ENCODE results near the gene ARL5C. TPM values are rescaled to one million over a fixed set of nuclear protein-coding genes. Genes with fewer than 3 reads are reported as not detected.

The ARL5C gene
- total RNA-seq, 2 experiments from 2014 or later, result 0.35 TPM; not detected in 1

DNA sequence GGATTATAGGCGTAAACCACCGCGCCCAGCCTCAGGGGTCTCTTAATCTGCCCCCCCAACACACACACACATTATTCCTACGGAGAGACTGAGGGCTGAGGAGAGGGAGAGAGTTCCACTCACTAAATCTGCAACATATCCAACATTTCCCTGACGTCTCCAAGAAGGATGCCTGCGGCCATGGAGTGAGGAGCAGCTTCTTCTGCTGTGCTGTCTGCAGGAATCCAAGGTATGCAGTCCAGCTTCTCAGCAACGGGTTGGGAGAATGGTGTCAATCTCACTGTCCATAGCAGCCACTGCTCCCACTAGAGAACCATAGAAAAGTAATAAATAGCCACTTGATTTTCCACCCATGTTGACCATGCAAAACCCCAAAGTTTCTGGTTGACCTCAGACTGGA is 9.5 kb downstream of the ARL5C start:
- ATAC-seq, result no peak
- Mint-ChIP-seq H3K4me3 (no peak overlapping the region), H3K36me3 (no peaks in the 10 kb centered on the region), H3K9me3 (ENCODE audit: low read depth) (no peaks in the 10 kb centered on the region), H3K27me3 (peaks cover 5% of the 10 kb centered on the region), H3K4me1 (peaks cover 23% of the 10 kb centered on the region), H3K27ac (no peak overlapping the region)
- CTCF ChIA-PET, result interaction anchor here (23.8 kb wide), 1 partner anchor 14 kb away, joined by 516 read pairs; the partner anchor contains the start of gene ARL5C
- DNase-seq, result no peak

GRCh38 chr17:39155654-39156053 is 10.3 kb downstream of the ARL5C start:
- no peak overlapping the region for H3K27ac Mint-ChIP-seq
- no peak overlapping the region for H3K4me3 Mint-ChIP-seq
- no peak for ATAC-seq
- peaks cover 10% of the 10 kb centered on the region for H3K27me3 Mint-ChIP-seq
- H3K36me3 Mint-ChIP-seq, result no peaks in the 10 kb centered on the region
- no peak for DNase-seq
- no peaks in the 10 kb centered on the region for H3K9me3 Mint-ChIP-seq (ENCODE audit: low read depth)
- CTCF ChIA-PET, result interaction anchor here (23.8 kb wide), 1 partner anchor 15 kb away, joined by 516 read pairs; the partner anchor contains the start of gene ARL5C
- peaks cover 26% of the 10 kb centered on the region for H3K4me1 Mint-ChIP-seq

DNA sequence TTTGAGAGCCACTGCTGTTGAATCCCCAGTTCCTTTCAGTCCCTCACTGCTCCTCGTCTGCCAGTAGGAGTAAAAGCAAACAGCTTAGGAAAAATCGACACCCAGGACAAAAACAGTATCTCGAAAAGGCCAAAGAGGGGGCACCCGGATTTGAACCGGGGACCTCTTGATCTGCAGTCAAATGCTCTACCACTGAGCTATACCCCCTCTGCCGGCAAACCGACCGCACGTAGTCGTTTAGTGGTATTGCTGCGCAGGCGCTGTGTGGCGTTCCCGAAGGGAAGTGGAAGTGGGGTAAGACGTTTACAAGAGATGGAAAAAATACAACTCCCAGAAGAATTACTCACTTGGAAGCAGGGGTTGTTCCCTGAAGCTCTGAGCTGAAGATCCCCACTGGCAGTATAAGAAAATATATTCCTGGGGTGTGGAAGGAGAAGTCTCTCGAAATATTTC is 12.3 kb downstream of the ARL5C start:
- no peaks in the 10 kb centered on the region for H3K36me3 Mint-ChIP-seq
- CTCF ChIA-PET, result interaction anchor here (0.8 to 23.8 kb wide), 48 partner anchors 9 to 595 kb away, joined by 3 to 516 read pairs (median 5); partner anchors contain the start of genes ARL5C, FBXO47, LASP1 and PSMB3
- ATAC-seq (peak; percentile 58), DNase-seq (peak; percentile 95)
- peaks cover 30% of the 10 kb centered on the region for H3K4me1 Mint-ChIP-seq
- no peaks in the 10 kb centered on the region for H3K9me3 Mint-ChIP-seq (ENCODE audit: low read depth)
- H3K27ac Mint-ChIP-seq, result peak overlapping the region; percentile 87
- peak overlapping the region; percentile 82 for H3K4me3 Mint-ChIP-seq
- peaks cover 25% of the 10 kb centered on the region for H3K27me3 Mint-ChIP-seq

- DNase-seq (peak; percentile 56), ATAC-seq (no peak)
- H3K27ac Mint-ChIP-seq, result peak overlapping the region; percentile 87
- peaks cover 25% of the 10 kb centered on the region for H3K27me3 Mint-ChIP-seq
- CTCF ChIA-PET, result interaction anchor here (0.6 to 23.8 kb wide), 60 partner anchors 8 to 594 kb away, joined by 3 to 516 read pairs (median 5); partner anchors contain the start of genes ARL5C, FBXO47, LASP1 and LASP1NB
- peak overlapping the region; percentile 82 for H3K4me3 Mint-ChIP-seq
- H3K4me1 Mint-ChIP-seq, result peaks cover 30% of the 10 kb centered on the region
- H3K36me3 Mint-ChIP-seq, result no peaks in the 10 kb centered on the region
- no peaks in the 10 kb centered on the region for H3K9me3 Mint-ChIP-seq (ENCODE audit: low read depth)
Observed at GRCh38 chr17:39151943-39152818, 13.8 kb downstream of the ARL5C start.

GRCh38 chr17:39151150-39151942 is 14.6 kb downstream of the ARL5C start, which contains the start of gene PLXDC1:
TSS of gene PLXDC1 (minus strand) at chr17:39151637. CDS start at chr17:39151437, 200 bp downstream.
- peak within 1 kb of the TSS; percentile 87 for H3K27ac Mint-ChIP-seq
- H3K36me3 Mint-ChIP-seq, result no peaks in the 10 kb centered on the region
- peak within 1 kb of the TSS; percentile 82 for H3K4me3 Mint-ChIP-seq
- DNase-seq (no peak), ATAC-seq (no peak)
- peaks cover 25% of the 10 kb centered on the region for H3K27me3 Mint-ChIP-seq
- CTCF ChIA-PET, result interaction anchor here (1.0 to 23.8 kb wide), 17 partner anchors 20 to 282 kb away, joined by 3 to 516 read pairs (median 6); partner anchors contain the start of genes ARL5C, LASP1 and LASP1NB
- peaks cover 28% of the 10 kb centered on the region for H3K4me1 Mint-ChIP-seq
- no peaks in the 10 kb centered on the region for H3K9me3 Mint-ChIP-seq (ENCODE audit: low read depth)

DNA sequence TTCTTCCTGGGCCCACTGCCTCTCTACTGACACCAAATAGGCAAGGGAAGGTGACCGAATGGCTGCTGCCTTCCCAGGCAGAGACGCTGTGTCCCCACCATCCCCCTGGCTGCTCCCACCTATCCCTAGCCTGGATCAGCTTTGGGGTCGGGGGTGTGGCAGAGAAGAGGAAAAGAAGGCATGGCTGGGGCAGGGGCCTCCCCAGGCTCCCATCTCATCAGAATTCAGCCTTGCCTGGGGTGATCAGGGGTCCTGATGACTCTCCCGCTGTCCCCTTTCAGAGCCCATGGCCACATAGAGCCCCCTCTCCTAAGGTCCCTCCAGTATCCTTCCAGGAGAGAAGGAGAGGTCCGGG is 15.2 kb downstream of the ARL5C start:
- CTCF ChIA-PET, result interaction anchor here (1.0 to 23.8 kb wide), 6 partner anchors 20 to 168 kb away, joined by 4 to 516 read pairs (median 38); partner anchors contain the start of gene ARL5C
- H3K27me3 Mint-ChIP-seq, result peaks cover 25% of the 10 kb centered on the region
- DNase-seq (no peak), ATAC-seq (no peak)
- no peaks in the 10 kb centered on the region for H3K36me3 Mint-ChIP-seq
- H3K4me3 Mint-ChIP-seq, result peak overlapping the region; percentile 47
- peaks cover 28% of the 10 kb centered on the region for H3K4me1 Mint-ChIP-seq
- H3K27ac Mint-ChIP-seq, result no peak overlapping the region
- H3K9me3 Mint-ChIP-seq (ENCODE audit: low read depth), result no peaks in the 10 kb centered on the region

GRCh38 chr17:39150104-39150634 is 15.8 kb downstream of the ARL5C start:
- no peak overlapping the region for H3K4me3 Mint-ChIP-seq
- no peaks in the 10 kb centered on the region for H3K9me3 Mint-ChIP-seq (ENCODE audit: low read depth)
- H3K27ac Mint-ChIP-seq, result no peak overlapping the region
- peaks cover 25% of the 10 kb centered on the region for H3K27me3 Mint-ChIP-seq
- peaks cover 28% of the 10 kb centered on the region for H3K4me1 Mint-ChIP-seq
- DNase-seq (no peak), ATAC-seq (no peak)
- H3K36me3 Mint-ChIP-seq, result no peaks in the 10 kb centered on the region
- CTCF ChIA-PET, result interaction anchor here (4.6 to 23.8 kb wide), 3 partner anchors 21 to 167 kb away, joined by 49 to 516 read pairs (median 194); partner anchors contain the start of gene ARL5C

GRCh38 chr17:39147221-39148185 is 18.5 kb downstream of the ARL5C start:
- Mint-ChIP-seq H3K4me3 (no peak overlapping the region), H3K9me3 (ENCODE audit: low read depth) (no peaks in the 10 kb centered on the region), H3K27me3 (peaks cover 24% of the 10 kb centered on the region), H3K27ac (no peak overlapping the region), H3K4me1 (peaks cover 15% of the 10 kb centered on the region), H3K36me3 (no peaks in the 10 kb centered on the region)
- ATAC-seq (no peak), DNase-seq (no peak)
- CTCF ChIA-PET, result interaction anchor here (3.8 to 23.8 kb wide), 2 partner anchors 23 to 165 kb away, joined by 25 to 516 read pairs; partner anchors contain the start of gene ARL5C

GRCh38 chr17:39146273-39146672 is 19.7 kb downstream of the ARL5C start:
- CTCF ChIA-PET, result interaction anchor here (3.8 to 23.8 kb wide), 2 partner anchors 25 to 163 kb away, joined by 25 to 516 read pairs; partner anchors contain the start of gene ARL5C
- H3K36me3 Mint-ChIP-seq, result no peaks in the 10 kb centered on the region
- H3K4me1 Mint-ChIP-seq, result peaks cover 6% of the 10 kb centered on the region
- DNase-seq (no peak), ATAC-seq (no peak)
- no peaks in the 10 kb centered on the region for H3K9me3 Mint-ChIP-seq (ENCODE audit: low read depth)
- H3K4me3 Mint-ChIP-seq, result no peak overlapping the region
- H3K27me3 Mint-ChIP-seq, result peaks cover 20% of the 10 kb centered on the region
- no peak overlapping the region for H3K27ac Mint-ChIP-seq

DNA sequence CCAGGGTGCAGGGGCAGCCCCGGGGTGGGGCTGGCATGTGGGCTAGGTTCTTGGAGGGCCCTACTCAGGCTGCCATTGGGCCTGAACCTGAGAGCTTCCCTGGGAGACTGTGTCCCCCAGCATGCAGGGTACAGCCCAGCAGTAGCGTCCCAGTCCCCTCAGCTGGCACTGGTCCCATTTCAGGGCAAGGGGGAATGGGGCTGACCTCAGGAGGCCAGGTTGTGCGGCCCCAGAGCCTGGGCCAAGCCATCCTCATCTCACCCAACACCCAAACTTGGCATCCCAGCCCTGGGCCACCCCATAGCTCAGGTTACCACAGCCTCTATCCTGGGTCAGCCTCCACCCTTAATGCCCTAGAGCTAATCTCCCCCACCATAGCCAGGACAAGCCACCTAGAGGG is 20.8 kb downstream of the ARL5C start:
- ATAC-seq, result no peak
- Mint-ChIP-seq H3K27me3 (peaks cover 10% of the 10 kb centered on the region), H3K27ac (no peak overlapping the region)

GRCh38 chr17:39144416-39144840 is 21.5 kb downstream of the ARL5C start:
- H3K27ac Mint-ChIP-seq, result no peak overlapping the region
- no peaks in the 10 kb centered on the region for H3K4me1 Mint-ChIP-seq
- DNase-seq (no peak), ATAC-seq (no peak)
- CTCF ChIA-PET, result interaction anchor here (0.7 to 1.6 kb wide), 4 partner anchors 9 to 91 kb away, joined by 3 to 11 read pairs (median 4); no protein-coding TSS in a partner anchor
- no peak overlapping the region for H3K4me3 Mint-ChIP-seq
- H3K9me3 Mint-ChIP-seq (ENCODE audit: low read depth), result no peaks in the 10 kb centered on the region
- H3K27me3 Mint-ChIP-seq, result peaks cover 3% of the 10 kb centered on the region
- no peaks in the 10 kb centered on the region for H3K36me3 Mint-ChIP-seq

More for the DNA sequence above, 20.8 kb downstream of the ARL5C start:
- DNase-seq, result no peak
- Mint-ChIP-seq H3K4me1 (peaks cover under 1% of the 10 kb centered on the region), H3K4me3 (no peak overlapping the region), H3K9me3 (ENCODE audit: low read depth) (no peaks in the 10 kb centered on the region), H3K36me3 (no peaks in the 10 kb centered on the region)
- CTCF ChIA-PET, result interaction anchor here (0.7 to 23.8 kb wide), 6 partner anchors 8 to 162 kb away, joined by 3 to 516 read pairs (median 8); partner anchors contain the start of gene ARL5C

Data from activated CD8-positive, alpha-beta memory T cell treated with anti-CD3 and anti-CD28 coated beads, Interleukin-2, amount 10 ng/mL, durations not matched to agents 7 days and 5 days (primary cell).